Measurements from ENCODE around the gene B4GALT5.

B4GALT5 gene

DNA sequence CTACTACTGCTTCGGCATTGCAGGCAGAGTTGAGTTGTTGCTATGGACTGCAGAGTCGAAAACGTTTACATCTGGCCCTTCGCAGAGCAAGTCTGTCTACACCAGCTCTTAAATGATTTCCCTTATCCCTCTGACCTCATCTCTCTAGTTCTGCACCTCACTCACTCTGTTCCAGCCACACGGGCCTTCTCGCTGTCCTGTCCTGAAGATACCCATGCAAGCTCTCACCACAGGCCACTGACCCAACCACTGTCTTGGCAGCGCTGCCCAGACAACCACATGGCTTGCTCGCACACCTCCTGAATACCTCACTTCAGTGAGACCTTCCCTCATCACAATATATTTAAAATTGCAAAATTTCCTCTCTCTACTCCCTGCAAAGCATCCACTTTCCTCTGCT, 31.4 kb downstream of the B4GALT5 start:
- Histone ChIP-seq H3K9ac (ENCODE audit: low read length in 5 of 5) (peak overlapping the region in 1 of 5 donors; percentile 78), H3K9me3 (ENCODE audit: control insufficient read depth in 5 of 5, low read length in 5 of 5) (no peaks in the 10 kb centered on the region), H3K4me1 (ENCODE audit: control insufficient read depth in 5 of 5, insufficient read depth in 5 of 5, low read length in 5 of 5) (peaks cover 8 to 83% (median 77%) of the 10 kb centered on the region in 5 donors), H3K27ac (ENCODE audit: low read depth, low read length) (peak overlapping the region; percentile 97), H3K36me3 (ENCODE audit: control insufficient read depth in 5 of 5, insufficient read depth in 5 of 5, low read length in 5 of 5) (no peaks in the 10 kb centered on the region), H3K4me3 (ENCODE audit: low read depth in 1 of 5, low read length in 5 of 5) (no peak overlapping the region), H3K27me3 (ENCODE audit: control insufficient read depth in 5 of 5, insufficient read depth in 4 of 5, low read length in 5 of 5) (no peaks in the 10 kb centered on the region)

DNA sequence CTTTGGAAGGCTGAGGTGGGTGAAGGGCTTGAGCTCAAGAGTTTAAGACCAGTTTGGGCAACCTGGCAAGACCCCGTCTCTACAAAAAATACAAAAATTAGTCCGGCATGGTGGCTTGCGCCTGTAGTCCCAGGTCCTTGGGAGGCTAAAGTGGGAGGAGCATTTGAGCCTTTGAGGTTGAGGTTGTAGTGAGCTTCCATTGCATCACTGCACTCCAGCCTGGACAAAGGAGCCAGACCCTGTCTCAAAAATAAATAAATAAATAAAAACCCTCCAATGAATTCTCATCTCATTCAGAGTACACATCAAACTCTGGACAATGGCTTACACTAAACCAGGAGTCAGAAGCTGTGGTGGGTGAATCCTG, 31.8 kb downstream of the B4GALT5 start:
- Histone ChIP-seq H3K27me3 (ENCODE audit: control insufficient read depth in 5 of 5, insufficient read depth in 4 of 5, low read length in 5 of 5) (no peaks in the 10 kb centered on the region), H3K36me3 (ENCODE audit: control insufficient read depth in 5 of 5, insufficient read depth in 5 of 5, low read length in 5 of 5) (no peaks in the 10 kb centered on the region), H3K9me3 (ENCODE audit: control insufficient read depth in 5 of 5, low read length in 5 of 5) (no peaks in the 10 kb centered on the region), H3K4me3 (ENCODE audit: low read depth in 1 of 5, low read length in 5 of 5) (no peak overlapping the region), H3K4me1 (ENCODE audit: control insufficient read depth in 5 of 5, insufficient read depth in 5 of 5, low read length in 5 of 5) (peaks cover 12 to 83% (median 77%) of the 10 kb centered on the region in 5 donors), H3K27ac (ENCODE audit: low read depth, low read length) (peak overlapping the region; percentile 97), H3K9ac (ENCODE audit: low read length in 5 of 5) (peak overlapping the region in 2 of 5 donors; percentile 52 to 78)

DNA sequence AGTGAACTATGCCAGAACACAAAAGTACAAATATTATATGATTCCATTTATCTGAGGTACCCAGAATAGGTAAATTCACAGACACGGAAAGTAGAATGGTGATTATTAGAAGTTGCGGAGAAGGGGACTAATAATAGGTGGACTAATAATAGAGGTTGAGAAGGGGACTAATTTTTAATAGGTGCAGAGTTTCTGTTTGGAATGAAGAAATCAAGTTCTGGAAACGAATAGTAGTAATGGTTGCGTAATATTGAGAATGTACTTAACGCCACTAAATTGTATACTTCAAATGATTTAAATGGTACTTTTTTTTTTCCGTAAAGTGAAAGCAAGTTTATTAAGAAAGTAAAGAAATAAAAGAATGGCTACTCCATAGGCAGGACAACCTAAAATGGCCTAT, 33.2 kb downstream of the B4GALT5 start:
- H3K27me3 ChIP-seq (ENCODE audit: control insufficient read depth in 5 of 5, insufficient read depth in 4 of 5, low read length in 5 of 5): no peaks in the 10 kb centered on the region
- peaks cover 13 to 81% (median 75%) of the 10 kb centered on the region in 5 donors for H3K4me1 ChIP-seq (ENCODE audit: control insufficient read depth in 5 of 5, insufficient read depth in 5 of 5, low read length in 5 of 5)
- H3K9ac ChIP-seq (ENCODE audit: low read length in 5 of 5): peak overlapping the region in 2 of 5 donors; percentile 4 to 78
- peak overlapping the region; percentile 97 for H3K27ac ChIP-seq (ENCODE audit: low read depth, low read length)
- H3K9me3 ChIP-seq (ENCODE audit: control insufficient read depth in 5 of 5, low read length in 5 of 5): no peaks in the 10 kb centered on the region
- no peaks in the 10 kb centered on the region for H3K36me3 ChIP-seq (ENCODE audit: control insufficient read depth in 5 of 5, insufficient read depth in 5 of 5, low read length in 5 of 5)
- H3K4me3 ChIP-seq (ENCODE audit: low read depth in 1 of 5, low read length in 5 of 5): no peak overlapping the region

DNA sequence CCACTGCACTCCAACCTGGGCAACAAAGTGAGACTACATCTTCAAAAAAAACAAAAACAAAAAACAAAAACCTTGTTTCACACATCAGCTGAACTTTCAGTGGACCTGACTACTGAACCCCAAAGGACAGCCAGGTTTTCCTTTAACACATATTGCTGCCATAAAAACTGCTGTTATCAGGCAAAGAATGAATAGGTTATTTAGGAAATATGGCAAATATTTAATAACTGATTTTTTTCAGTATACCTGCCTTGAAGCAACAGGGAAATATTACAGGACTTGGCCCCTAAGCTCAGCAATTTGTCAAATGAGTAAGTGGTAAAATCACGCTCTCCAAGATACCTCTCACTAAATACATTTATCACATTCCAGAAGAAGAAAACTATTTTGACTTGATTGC, 34.0 kb downstream of the B4GALT5 start:
- peak overlapping the region; percentile 97 for H3K27ac ChIP-seq (ENCODE audit: low read depth, low read length)
- no peaks in the 10 kb centered on the region for H3K36me3 ChIP-seq (ENCODE audit: control insufficient read depth in 5 of 5, insufficient read depth in 5 of 5, low read length in 5 of 5)
- H3K27me3 ChIP-seq (ENCODE audit: control insufficient read depth in 5 of 5, insufficient read depth in 4 of 5, low read length in 5 of 5): no peaks in the 10 kb centered on the region
- H3K9ac ChIP-seq (ENCODE audit: low read length in 5 of 5): peak overlapping the region in 3 of 5 donors; percentile 48 to 78 (median 48)
- H3K9me3 ChIP-seq (ENCODE audit: control insufficient read depth in 5 of 5, low read length in 5 of 5): no peaks in the 10 kb centered on the region
- no peak overlapping the region for H3K4me3 ChIP-seq (ENCODE audit: low read depth in 1 of 5, low read length in 5 of 5)
- peaks cover 17 to 79% (median 75%) of the 10 kb centered on the region in 5 donors for H3K4me1 ChIP-seq (ENCODE audit: control insufficient read depth in 5 of 5, insufficient read depth in 5 of 5, low read length in 5 of 5)

DNA sequence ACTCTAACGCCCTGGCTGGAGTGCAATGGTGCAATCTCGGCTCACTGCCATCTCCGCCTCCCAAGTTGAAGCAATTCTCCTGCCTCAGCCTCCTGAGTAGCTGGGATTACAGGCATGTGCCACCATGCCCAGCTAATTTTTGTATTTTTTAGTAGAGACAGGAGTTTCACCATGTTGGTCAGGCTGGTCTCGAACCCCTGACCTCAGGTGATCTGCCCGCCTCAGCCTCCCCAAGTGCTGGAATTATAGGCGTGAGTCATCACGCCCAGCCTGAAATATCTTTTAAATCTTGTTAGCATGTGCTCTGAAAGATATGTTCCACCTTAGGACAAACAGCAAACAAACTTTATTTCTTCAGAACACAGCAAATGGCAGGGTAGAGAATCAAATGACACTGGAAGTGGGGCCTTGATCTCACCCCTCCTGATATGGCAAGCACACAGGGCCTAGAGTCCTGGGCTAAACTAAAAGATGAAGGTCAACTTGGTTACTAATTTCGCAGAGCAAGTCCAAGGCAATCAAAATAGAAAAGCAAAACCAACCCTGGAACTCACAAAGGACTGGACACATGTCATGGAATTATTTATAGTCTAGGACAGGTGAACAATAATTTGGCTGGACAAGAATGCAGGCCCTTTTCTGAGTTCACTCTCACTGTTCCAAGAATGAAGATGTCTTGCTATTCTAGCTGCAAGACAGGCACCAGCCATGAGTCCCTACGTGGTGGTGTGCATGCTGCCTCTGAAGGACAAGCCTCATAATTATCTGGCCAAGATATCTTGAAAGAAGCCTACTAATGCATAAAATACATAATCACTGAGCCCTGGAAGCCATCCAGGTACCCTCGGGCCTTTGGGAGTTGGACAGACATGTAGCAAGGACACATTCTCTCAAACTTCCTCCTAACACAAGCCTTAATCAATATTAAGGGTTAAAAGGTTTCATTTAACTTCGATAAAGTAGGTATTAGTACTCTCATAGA, 35.6 kb downstream of the B4GALT5 start:
- peaks cover 17 to 79% (median 74%) of the 10 kb centered on the region in 5 donors for H3K4me1 ChIP-seq (ENCODE audit: control insufficient read depth in 5 of 5, insufficient read depth in 5 of 5, low read length in 5 of 5)
- no peaks in the 10 kb centered on the region for H3K27me3 ChIP-seq (ENCODE audit: control insufficient read depth in 5 of 5, insufficient read depth in 4 of 5, low read length in 5 of 5)
- peak overlapping the region; percentile 7 to 90 (median 49) for H3K9ac ChIP-seq (ENCODE audit: low read length in 5 of 5)
- H3K9me3 ChIP-seq (ENCODE audit: control insufficient read depth in 5 of 5, low read length in 5 of 5): no peaks in the 10 kb centered on the region
- no peaks in the 10 kb centered on the region for H3K36me3 ChIP-seq (ENCODE audit: control insufficient read depth in 5 of 5, insufficient read depth in 5 of 5, low read length in 5 of 5)
- H3K4me3 ChIP-seq (ENCODE audit: low read depth in 1 of 5, low read length in 5 of 5): peak overlapping the region in 1 of 5 donors; percentile 19
- H3K27ac ChIP-seq (ENCODE audit: low read depth, low read length): peak overlapping the region; percentile 97

DNA sequence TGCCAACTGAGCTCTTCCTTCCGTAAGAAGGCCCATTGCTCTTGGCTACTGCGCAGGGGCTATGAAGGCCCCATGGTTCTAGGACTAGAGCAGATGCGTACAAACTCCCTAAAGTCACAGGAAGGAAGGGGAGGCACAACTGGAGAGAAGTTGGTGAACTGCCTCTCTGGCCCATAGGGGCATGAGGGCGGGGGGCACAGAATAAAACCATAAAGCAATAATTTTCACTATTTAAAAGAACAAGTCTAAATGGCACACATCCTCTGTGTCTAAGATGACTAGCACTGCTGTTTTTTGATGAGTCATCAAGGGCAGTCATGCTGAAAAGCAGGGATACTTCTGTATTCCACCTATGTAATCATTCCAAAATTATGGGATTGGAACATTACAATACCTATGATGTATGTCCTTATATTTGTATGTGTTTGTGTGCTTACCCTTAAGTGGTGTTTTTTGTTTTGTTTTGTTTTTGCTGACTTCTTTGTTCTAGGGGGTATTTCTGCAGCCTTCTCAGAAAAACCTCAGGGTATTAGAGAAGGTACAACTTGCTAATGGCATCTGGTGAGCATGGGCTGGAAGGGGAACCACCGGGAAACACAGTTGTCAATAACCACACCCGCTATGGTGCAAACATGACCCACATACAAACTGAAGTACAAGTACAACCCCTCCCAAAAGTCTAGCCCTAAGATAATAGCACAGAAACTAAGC, 36.9 kb downstream of the B4GALT5 start:
- Histone ChIP-seq H3K27me3 (ENCODE audit: control insufficient read depth in 5 of 5, insufficient read depth in 4 of 5, low read length in 5 of 5) (no peaks in the 10 kb centered on the region), H3K36me3 (ENCODE audit: control insufficient read depth in 5 of 5, insufficient read depth in 5 of 5, low read length in 5 of 5) (no peaks in the 10 kb centered on the region), H3K27ac (ENCODE audit: low read depth, low read length) (peak overlapping the region; percentile 97), H3K4me3 (ENCODE audit: low read depth in 1 of 5, low read length in 5 of 5) (peak overlapping the region in 1 of 5 donors; percentile 11), H3K9ac (ENCODE audit: low read length in 5 of 5) (peak overlapping the region in 3 of 5 donors; percentile 41 to 90 (median 41)), H3K4me1 (ENCODE audit: control insufficient read depth in 5 of 5, insufficient read depth in 5 of 5, low read length in 5 of 5) (peaks cover 17 to 76% (median 72%) of the 10 kb centered on the region in 5 donors), H3K9me3 (ENCODE audit: control insufficient read depth in 5 of 5, low read length in 5 of 5) (no peaks in the 10 kb centered on the region)

DNA sequence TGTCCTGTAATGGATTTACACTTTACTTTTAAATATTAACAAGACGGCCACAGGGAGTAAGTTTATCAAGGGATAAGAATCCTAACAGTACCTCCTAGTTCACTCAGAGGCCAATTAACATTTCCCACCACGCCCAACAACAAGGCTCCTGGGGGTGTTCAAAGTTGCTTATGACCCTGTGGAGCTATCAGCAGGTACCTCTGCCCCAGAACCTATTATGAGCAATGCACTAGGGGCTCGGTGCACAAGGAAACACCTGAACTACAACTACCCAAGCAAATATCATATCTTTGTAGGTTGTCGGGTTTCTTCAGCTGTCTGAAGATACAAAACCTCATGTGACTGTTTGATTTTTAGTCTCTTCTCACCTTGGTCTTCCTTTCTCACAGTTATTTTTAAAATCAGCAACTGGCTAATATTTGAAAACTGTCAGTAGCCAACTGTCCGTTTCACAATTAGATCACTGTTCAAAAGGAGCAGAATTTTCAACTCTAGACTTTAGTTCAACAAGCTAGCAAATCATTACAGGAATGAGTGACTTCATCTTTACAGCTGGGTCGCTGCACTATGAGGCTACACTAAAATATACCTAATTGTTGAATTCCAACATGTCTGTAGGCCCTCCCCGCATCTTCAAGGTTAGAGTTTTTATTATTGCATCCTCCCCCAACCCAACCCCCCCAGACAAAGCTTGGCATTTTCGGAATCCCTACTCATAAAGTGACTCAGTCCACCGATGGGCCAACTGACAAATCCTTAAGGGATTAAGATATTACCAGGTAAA, 38.1 kb downstream of the B4GALT5 start:
- no peaks in the 10 kb centered on the region for H3K27me3 ChIP-seq (ENCODE audit: control insufficient read depth in 5 of 5, insufficient read depth in 4 of 5, low read length in 5 of 5)
- H3K27ac ChIP-seq (ENCODE audit: low read depth, low read length): peak overlapping the region; percentile 97
- H3K4me1 ChIP-seq (ENCODE audit: control insufficient read depth in 5 of 5, insufficient read depth in 5 of 5, low read length in 5 of 5): peaks cover 17 to 70% (median 62%) of the 10 kb centered on the region in 5 donors
- no peaks in the 10 kb centered on the region for H3K9me3 ChIP-seq (ENCODE audit: control insufficient read depth in 5 of 5, low read length in 5 of 5)
- peak overlapping the region in 3 of 5 donors; percentile 35 to 45 (median 40) for H3K9ac ChIP-seq (ENCODE audit: low read length in 5 of 5)
- no peak overlapping the region for H3K4me3 ChIP-seq (ENCODE audit: low read depth in 1 of 5, low read length in 5 of 5)
- no peaks in the 10 kb centered on the region for H3K36me3 ChIP-seq (ENCODE audit: control insufficient read depth in 5 of 5, insufficient read depth in 5 of 5, low read length in 5 of 5)

DNA sequence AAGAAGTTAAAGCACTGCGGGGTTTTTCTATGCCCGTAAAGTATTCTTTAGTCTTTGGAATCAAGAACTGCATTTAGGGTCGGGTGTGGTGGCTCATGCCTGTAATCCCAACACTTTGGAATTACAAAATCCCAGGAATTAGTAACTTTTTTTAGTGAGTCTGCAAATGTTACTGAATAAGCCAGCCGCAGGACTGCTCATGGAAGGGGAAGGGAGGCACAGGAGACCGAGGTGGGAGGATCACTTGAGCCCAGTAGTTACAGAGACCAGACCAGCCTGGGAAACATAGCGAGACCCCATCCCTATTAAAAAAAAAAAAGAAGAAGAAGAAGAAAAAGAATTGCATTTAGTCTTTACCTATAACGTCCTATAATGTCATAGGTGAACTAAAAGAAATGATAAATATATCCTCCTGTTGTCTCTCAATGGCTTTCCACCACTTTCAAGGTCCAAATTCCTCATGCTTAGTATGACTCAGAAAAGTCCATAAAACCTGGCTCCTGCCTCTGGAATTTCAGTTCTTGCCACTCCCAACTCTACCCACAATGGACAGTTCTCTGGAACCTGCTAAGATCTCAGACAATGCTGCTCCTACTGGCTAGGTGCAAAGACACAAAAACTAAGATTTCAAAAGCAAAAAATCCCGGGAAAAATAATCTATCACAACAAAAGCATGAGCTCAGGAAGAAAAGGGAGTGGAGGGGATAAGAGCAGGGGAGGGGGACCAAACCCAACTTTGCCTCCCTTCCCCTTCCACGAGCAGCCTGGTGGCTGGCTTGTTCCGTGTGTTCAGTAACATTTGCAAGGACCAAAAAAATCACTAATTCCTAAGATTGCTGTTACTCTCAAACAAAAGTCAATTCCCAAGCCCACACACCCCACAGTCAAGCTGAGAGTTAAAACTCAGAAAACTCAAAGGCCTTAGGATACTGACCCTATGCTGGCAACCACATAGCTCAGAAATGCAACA, 39.0 kb downstream of the B4GALT5 start:
- Histone ChIP-seq H3K9ac (ENCODE audit: low read length in 5 of 5) (peak overlapping the region in 3 of 5 donors; percentile 35 to 45 (median 40)), H3K9me3 (ENCODE audit: control insufficient read depth in 5 of 5, low read length in 5 of 5) (no peaks in the 10 kb centered on the region), H3K4me1 (ENCODE audit: control insufficient read depth in 5 of 5, insufficient read depth in 5 of 5, low read length in 5 of 5) (peaks cover 17 to 70% (median 64%) of the 10 kb centered on the region in 5 donors), H3K4me3 (ENCODE audit: low read depth in 1 of 5, low read length in 5 of 5) (no peak overlapping the region), H3K36me3 (ENCODE audit: control insufficient read depth in 5 of 5, insufficient read depth in 5 of 5, low read length in 5 of 5) (no peaks in the 10 kb centered on the region), H3K27me3 (ENCODE audit: control insufficient read depth in 5 of 5, insufficient read depth in 4 of 5, low read length in 5 of 5) (no peaks in the 10 kb centered on the region), H3K27ac (ENCODE audit: low read depth, low read length) (peak overlapping the region; percentile 97)
